Left renal pelvis (tissue), 4 donors: Measurements from ENCODE around the gene AP5S1. TPM values are rescaled to one million over a fixed set of nuclear protein-coding genes. Genes with fewer than 3 reads are reported as not detected.

ENCODE experiments used
- DNase-seq, 4 donors: peaks; one replicate each; pipeline ENCODE4 v3.0.0-alpha.2; 2013; ENCODE audit warnings: low read depth in 4 of 4, low spot score in 3 of 4
- polyA plus RNA-seq, 4 donors: library from polyadenylated mRNA; unstranded; fragments of 120-200 nt; gene quantifications; one replicate each; pipeline ENCODE4 v1.2.1, GENCODE V29; 2013; ENCODE audit not compliant: insufficient read length in 4 of 4

AP5S1 gene, protein sequence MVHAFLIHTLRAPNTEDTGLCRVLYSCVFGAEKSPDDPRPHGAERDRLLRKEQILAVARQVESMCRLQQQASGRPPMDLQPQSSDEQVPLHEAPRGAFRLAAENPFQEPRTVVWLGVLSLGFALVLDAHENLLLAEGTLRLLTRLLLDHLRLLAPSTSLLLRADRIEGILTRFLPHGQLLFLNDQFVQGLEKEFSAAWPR
- polyA plus RNA-seq: 10 to 100 TPM in 2 of 4 donors, 1 to 10 TPM in 2; 7.9 to 12.2 (median 10.0) TPM

- peak; percentile 90 to 95 (median 94) for DNase-seq
These were observed at the start of gene AP5S1 for GRCh38 chr20:3820048-3820900. Gene AP5S1, plus strand, starts transcription at chr20:3820547. Its CDS starts 1,571 bp downstream, at chr20:3822118.

DNA sequence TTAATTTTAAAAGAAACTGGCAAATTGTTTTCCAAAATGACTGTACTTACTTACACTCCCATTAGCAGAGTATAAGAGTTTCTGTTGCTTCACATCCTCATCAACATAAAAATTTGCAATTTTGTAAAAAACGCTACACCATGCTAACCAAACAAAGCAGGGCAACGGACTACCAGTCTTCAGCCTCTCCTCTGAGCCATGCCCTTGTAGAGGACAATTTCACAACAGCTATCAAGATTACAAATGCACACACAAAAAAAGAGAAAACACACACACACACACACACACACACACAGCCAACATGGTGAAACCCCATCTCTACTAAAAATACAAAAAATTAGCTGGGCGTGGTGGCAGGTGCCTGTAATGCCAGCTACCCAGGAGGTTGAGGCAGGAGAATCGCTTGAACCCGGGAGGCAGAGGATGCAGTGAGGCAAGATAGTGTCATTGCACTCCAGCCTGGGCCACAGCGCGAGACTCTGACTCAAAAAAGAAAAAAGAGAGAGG is 48.7 kb upstream of the AP5S1 start:
- DNase-seq: no peak

GRCh38 chr20:3775457-3776108 is 44.8 kb upstream of the AP5S1 start:
- DNase-seq: no peak

DNA sequence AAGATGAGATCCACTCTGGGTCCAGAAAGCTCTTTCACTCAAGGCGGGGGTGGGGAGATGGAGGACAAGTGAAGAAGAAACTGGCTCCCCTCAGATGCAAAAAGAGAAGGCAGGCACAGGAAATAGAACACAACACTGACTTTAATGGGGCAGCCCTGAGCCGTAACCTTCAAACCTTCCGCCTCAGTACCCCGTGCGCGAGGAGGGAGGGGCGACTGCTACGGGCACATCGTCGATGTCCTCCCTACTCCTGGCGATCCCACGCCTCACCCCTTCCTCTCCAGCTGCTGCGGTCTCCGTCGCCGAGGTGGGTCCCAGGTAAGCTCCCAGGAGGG is 43.0 kb upstream of the AP5S1 start:
- no peak for DNase-seq

DNA sequence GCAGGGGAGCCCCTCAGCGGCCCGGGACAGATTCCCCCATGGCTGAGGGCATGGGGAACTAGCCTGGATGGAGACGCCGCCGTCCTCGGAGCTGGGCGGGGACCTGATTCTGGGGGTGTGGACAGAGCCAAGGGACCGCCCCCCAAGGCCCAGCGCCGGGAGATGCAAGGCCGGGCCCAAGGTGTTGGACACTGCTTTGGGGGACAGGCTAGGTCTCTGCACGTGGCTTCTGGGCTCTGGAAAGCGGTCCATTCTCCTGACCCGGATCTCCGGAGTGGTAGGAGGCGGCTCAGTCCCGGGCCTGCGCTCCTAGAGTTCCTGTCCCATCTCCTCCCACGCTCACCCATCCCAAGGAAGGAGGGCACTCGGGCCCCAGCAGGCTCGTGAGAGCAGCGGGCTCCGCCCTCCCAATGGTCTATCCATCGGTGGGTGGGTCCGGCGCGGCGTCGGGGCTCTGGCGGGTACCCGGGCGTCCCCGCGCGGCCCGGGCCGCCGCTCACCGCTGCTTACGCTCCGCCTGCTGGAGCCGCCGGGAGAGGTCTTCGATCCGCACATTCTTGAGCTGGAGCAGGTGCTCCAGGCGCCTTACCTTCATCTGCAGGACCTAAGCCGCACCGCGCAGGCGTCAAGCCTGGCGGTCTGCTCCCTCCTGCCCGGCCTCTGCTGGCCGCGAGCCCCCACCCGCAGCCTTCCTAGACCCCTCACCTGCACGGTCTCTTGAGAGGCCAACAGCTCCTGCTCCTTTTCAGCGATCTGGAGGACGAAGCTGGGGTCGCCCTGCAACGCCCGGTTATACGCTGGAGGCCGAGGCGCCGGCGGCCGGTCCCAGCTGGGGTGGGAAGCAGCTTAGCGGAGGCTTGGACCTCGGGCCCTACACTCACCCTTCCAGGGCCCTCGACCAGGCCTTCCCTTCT is 42.4 kb upstream of the AP5S1 start:
- DNase-seq: no peak

DNA sequence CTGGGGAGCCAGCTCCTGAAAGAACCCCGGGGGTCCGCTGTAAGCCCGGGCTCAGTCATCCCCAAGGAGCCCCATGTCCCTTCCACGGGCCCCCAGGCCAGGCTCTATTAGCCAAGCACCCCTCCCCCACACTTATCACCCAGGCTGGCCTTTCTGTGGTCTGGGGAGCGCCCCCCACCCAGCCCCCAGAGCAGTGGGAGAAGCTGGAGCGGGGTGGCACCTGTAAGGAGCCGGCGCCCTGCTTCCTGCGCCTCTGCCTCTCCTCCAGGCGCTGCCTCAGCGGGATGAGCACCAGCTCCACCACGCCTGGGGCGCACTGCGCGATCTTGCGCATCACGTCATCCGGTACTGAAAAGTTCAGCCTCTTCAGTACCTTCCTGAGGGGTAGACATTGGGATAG is 41.4 kb upstream of the AP5S1 start:
- DNase-seq: no peak

GRCh38 chr20:3781153-3781910 is 39.0 kb upstream of the AP5S1 start, which contains the start of gene SPEF1:
Gene SPEF1, minus strand, starts transcription at chr20:3781448. Its CDS starts 161 bp downstream, at chr20:3781287.
- peak in 3 of 4 donors; percentile 75 to 89 (median 87) for DNase-seq

GRCh38 chr20:3782597-3782996 is 37.8 kb upstream of the AP5S1 start:
- DNase-seq: no peak

GRCh38 chr20:3783068-3783489 is 37.3 kb upstream of the AP5S1 start:
- no peak for DNase-seq

GRCh38 chr20:3783511-3784195 is 36.7 kb upstream of the AP5S1 start:
- no peak for DNase-seq

GRCh38 chr20:3784216-3784853 is 36.0 kb upstream of the AP5S1 start:
- DNase-seq: no peak

DNA sequence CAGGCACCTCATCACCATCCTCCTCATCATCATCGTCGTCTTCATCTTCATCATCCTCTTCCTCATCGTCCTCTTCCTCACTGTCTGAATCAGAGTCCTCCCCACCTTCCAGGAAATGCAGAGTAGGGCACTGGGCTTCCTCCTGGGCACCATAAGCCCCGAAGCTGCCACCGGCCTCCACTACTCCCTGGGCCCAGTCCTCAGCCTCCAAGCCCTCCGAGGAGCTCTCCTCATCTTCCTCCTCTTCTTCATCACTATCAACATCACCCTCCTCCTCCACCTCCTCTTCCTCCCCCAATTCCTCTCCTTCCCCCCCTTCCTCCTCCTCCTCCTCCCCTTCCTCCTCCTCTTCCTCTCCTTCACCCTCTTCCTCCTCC is 35.5 kb upstream of the AP5S1 start:
- DNase-seq: no peak

GRCh38 chr20:3785240-3786125 is 34.9 kb upstream of the AP5S1 start:
- DNase-seq: no peak

- no peak for DNase-seq
These were observed 34.2 kb upstream of the AP5S1 start for GRCh38 chr20:3786126-3786484.

GRCh38 chr20:3786665-3787323 is 33.6 kb upstream of the AP5S1 start, which contains the start of gene CENPB:
Gene CENPB, minus strand, starts transcription at chr20:3786740. Its CDS starts 257 bp downstream, at chr20:3786483.
- DNase-seq: peak in 1 of 4 donors; percentile 74

DNA sequence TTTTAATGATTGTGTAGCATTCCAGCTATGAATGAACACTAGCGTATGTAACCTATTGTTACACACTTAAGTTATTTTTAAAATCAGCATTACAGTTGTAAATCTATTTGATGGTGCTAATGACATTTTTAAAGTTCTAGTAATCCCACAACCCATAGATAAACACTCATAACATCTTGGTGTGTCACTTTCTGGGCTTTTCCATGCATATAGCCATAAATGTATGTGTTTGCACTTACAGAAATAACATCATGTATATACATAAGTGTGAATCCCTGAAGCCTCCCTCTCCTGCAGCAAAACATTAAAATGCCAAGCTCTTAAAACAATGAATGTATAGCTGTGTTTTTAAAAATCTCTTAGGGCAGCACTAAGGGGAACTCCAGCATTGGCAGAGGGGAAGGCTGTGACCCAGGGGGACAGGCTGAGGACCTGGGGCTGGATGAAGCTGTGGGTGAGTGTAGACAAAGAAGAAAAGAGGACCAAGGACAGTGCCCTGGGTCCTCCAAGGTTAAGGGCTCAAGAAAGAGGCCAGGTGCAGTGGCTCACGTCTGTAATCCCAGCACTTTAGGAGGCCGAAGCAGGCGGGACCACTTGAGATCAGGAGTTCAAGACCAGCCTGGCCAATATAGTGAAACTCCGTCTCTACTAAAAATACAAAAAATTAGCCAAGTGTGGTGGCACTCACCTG is 32.9 kb upstream of the AP5S1 start:
- DNase-seq: no peak
